ENCODE measurements around the gene PAQR8.
"Not testable (repeated sequence)": the region's sequence is repeated elsewhere in the genome, so short reads cannot be mapped to it uniquely, and the experiment has no call there.

DNA sequence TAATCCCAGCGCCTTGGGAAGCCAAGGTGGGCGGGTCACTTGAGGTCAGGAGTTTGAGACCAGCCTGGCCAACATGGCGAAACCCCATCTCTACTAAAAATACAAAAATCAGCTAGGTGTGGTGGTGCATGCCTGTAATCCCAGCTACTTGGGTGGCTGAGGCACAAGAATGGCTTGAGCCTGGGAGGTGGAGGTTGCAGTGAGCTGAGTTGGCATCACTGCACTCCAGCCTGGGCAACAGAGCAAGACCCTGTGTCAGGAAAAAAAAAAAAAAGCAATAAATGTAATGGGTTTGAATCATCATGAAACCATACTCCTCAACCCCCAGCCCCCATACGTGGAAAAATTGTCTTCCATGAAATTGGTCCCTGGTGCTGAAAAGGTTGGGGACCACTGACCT is 26.2 kb downstream of the PAQR8 start:
- TF ChIP-seq POLR2AphosphoS5 (IDR thresholded peaks at IDR 0.05; ENCODE audit: low read depth, low read length), result not testable (repeated sequence)
- TF ChIP-seq, protein P1, sequence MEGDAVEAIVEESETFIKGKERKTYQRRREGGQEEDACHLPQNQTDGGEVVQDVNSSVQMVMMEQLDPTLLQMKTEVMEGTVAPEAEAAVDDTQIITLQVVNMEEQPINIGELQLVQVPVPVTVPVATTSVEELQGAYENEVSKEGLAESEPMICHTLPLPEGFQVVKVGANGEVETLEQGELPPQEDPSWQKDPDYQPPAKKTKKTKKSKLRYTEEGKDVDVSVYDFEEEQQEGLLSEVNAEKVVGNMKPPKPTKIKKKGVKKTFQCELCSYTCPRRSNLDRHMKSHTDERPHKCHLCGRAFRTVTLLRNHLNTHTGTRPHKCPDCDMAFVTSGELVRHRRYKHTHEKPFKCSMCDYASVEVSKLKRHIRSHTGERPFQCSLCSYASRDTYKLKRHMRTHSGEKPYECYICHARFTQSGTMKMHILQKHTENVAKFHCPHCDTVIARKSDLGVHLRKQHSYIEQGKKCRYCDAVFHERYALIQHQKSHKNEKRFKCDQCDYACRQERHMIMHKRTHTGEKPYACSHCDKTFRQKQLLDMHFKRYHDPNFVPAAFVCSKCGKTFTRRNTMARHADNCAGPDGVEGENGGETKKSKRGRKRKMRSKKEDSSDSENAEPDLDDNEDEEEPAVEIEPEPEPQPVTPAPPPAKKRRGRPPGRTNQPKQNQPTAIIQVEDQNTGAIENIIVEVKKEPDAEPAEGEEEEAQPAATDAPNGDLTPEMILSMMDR (IDR thresholded peaks at IDR 0.05), result not testable (repeated sequence)
- TF ChIP-seq, protein P2, sequence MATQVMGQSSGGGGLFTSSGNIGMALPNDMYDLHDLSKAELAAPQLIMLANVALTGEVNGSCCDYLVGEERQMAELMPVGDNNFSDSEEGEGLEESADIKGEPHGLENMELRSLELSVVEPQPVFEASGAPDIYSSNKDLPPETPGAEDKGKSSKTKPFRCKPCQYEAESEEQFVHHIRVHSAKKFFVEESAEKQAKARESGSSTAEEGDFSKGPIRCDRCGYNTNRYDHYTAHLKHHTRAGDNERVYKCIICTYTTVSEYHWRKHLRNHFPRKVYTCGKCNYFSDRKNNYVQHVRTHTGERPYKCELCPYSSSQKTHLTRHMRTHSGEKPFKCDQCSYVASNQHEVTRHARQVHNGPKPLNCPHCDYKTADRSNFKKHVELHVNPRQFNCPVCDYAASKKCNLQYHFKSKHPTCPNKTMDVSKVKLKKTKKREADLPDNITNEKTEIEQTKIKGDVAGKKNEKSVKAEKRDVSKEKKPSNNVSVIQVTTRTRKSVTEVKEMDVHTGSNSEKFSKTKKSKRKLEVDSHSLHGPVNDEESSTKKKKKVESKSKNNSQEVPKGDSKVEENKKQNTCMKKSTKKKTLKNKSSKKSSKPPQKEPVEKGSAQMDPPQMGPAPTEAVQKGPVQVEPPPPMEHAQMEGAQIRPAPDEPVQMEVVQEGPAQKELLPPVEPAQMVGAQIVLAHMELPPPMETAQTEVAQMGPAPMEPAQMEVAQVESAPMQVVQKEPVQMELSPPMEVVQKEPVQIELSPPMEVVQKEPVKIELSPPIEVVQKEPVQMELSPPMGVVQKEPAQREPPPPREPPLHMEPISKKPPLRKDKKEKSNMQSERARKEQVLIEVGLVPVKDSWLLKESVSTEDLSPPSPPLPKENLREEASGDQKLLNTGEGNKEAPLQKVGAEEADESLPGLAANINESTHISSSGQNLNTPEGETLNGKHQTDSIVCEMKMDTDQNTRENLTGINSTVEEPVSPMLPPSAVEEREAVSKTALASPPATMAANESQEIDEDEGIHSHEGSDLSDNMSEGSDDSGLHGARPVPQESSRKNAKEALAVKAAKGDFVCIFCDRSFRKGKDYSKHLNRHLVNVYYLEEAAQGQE (IDR thresholded peaks at IDR 0.05; ENCODE audit: insufficient read depth in 1 of 2, low read depth in 2 of 2, low read length in 1 of 2), result not testable (repeated sequence)

Measured in Panc1 (cell line).